T-helper 2 cell treated with Interferon-gamma antibody and Interleukin-4, amounts not matched to agents 5 μg/mL and 100 μg/mL, for 36 hours (primary cell): ENCODE data around the gene NUDT12.

ENCODE experiments used
- DNase-seq: peaks from one replicate; pipeline ENCODE4 v3.0.0; 2021; ENCODE audit warnings: low spot score
- H3K27ac Mint-ChIP-seq: one replicate; pipeline ENCODE4 v1.8.0; 2021; ENCODE audit warnings: mild to moderate bottlenecking, mixed read lengths
- H3K27me3 Mint-ChIP-seq: one replicate; pipeline ENCODE4 v1.8.0; 2021; ENCODE audit warnings: low read depth, mixed read lengths
- H3K36me3 Mint-ChIP-seq: one replicate; pipeline ENCODE4 v1.8.0; 2021; ENCODE audit warnings: low read depth, mixed read lengths
- H3K4me1 Mint-ChIP-seq: one replicate; pipeline ENCODE4 v1.8.0; 2021; ENCODE audit warnings: low read depth, mixed read lengths
- H3K4me3 Mint-ChIP-seq: one replicate; pipeline ENCODE4 v1.8.0; 2022; ENCODE audit warnings: mild to moderate bottlenecking, moderate library complexity, mixed read lengths
- H3K9me3 Mint-ChIP-seq: one replicate; pipeline ENCODE4 v1.8.0; 2021; ENCODE audit warnings: mixed read lengths

The NUDT12 gene

DNA sequence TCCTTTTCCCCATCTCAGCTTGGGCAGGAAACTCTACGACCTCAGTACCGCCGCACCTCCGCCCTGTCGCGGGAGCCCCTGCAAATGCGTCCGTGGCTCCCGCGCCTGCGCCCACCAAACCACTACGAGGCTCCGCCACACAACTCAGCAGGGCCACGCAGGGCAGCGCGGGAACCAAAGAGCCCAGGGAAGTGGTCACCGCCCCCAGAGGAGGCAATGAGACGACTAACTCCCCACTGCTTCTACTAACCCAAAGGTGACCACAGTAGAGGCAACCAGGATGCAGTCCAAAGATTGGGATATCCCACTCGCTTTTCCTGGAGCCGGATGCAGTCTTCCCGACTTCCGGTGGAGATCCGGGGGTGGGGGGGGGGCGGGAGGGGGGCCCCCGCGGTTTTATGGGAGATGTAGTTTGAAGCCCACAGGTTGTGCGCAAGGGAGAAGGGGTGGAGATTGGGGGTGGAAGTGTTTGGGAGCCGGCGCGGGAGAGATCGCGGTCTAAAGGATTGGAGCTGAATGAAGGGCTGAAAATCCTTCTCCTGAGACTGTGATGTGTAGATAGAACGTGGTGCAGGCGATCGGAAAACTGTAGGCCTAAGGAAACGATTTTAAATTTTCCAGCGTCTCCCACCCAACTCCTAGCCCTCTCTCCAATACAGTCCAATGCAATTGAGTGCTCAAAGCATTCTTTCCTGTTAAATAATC is at the start of gene NUDT12:
TSS of gene NUDT12 (minus strand) at position 337 of the 705 bp plus-strand sequence. CDS start 2,541 bp downstream, outside the sequence.
- H3K27me3 Mint-ChIP-seq: no peaks in the 10 kb centered on the region
- no peaks in the 10 kb centered on the region for H3K36me3 Mint-ChIP-seq
- H3K4me1 Mint-ChIP-seq: peaks cover 14% of the 10 kb centered on the region
- H3K27ac Mint-ChIP-seq: peak within 1 kb of the TSS; percentile 55
- no peaks in the 10 kb centered on the region for H3K9me3 Mint-ChIP-seq
- peak; percentile 48 for DNase-seq
- peak within 1 kb of the TSS; percentile 89 for H3K4me3 Mint-ChIP-seq

GRCh38 chr5:103607346-103607745 is 44.8 kb upstream of the NUDT12 start:
- no peak overlapping the region for H3K27ac Mint-ChIP-seq
- no peaks in the 10 kb centered on the region for H3K9me3 Mint-ChIP-seq
- no peaks in the 10 kb centered on the region for H3K36me3 Mint-ChIP-seq
- DNase-seq: no peak
- H3K4me1 Mint-ChIP-seq: no peaks in the 10 kb centered on the region
- no peak overlapping the region for H3K4me3 Mint-ChIP-seq
- H3K27me3 Mint-ChIP-seq: no peaks in the 10 kb centered on the region

GRCh38 chr5:103605277-103605676 is 42.7 kb upstream of the NUDT12 start:
- no peak overlapping the region for H3K4me3 Mint-ChIP-seq
- no peak overlapping the region for H3K27ac Mint-ChIP-seq
- no peaks in the 10 kb centered on the region for H3K9me3 Mint-ChIP-seq

GRCh38 chr5:103602438-103602837 is 39.8 kb upstream of the NUDT12 start:
- Mint-ChIP-seq H3K4me1 (no peaks in the 10 kb centered on the region), H3K9me3 (no peaks in the 10 kb centered on the region), H3K27ac (no peak overlapping the region), H3K27me3 (no peaks in the 10 kb centered on the region), H3K36me3 (no peaks in the 10 kb centered on the region), H3K4me3 (no peak overlapping the region)
- DNase-seq: no peak

More at GRCh38 chr5:103605277-103605676, 42.7 kb upstream of the NUDT12 start:
- H3K27me3 Mint-ChIP-seq: no peaks in the 10 kb centered on the region
- H3K4me1 Mint-ChIP-seq: no peaks in the 10 kb centered on the region
- no peak for DNase-seq
- H3K36me3 Mint-ChIP-seq: no peaks in the 10 kb centered on the region

- H3K27me3 Mint-ChIP-seq: no peaks in the 10 kb centered on the region
- H3K27ac Mint-ChIP-seq: no peak overlapping the region
- no peak overlapping the region for H3K4me3 Mint-ChIP-seq
These were observed 38.7 kb upstream of the NUDT12 start for GRCh38 chr5:103601314-103601713.

DNA sequence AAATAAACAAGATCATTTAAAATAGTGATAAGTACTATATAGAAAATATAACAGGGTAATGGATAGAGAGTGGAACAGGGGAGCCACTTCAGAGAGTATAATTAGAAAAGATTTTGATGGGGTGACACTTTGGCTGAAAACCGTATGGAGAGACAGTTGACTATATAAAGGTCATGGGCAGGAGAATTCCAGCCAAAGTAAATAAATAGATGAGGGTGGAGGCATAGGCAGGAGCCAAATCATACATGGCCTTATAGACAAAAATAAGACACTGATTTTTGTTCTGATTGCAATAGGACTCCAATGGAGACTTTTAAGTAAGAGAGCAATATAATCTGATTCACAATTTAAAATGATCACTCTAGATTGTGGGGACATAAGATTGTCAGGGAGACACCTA is 37.5 kb upstream of the NUDT12 start:
- Mint-ChIP-seq H3K4me3 (no peak overlapping the region), H3K36me3 (no peaks in the 10 kb centered on the region), H3K27me3 (no peaks in the 10 kb centered on the region), H3K27ac (no peak overlapping the region), H3K4me1 (no peaks in the 10 kb centered on the region), H3K9me3 (no peaks in the 10 kb centered on the region)
- no peak for DNase-seq

More at GRCh38 chr5:103601314-103601713, 38.7 kb upstream of the NUDT12 start:
- Mint-ChIP-seq H3K9me3 (no peaks in the 10 kb centered on the region), H3K4me1 (no peaks in the 10 kb centered on the region), H3K36me3 (no peaks in the 10 kb centered on the region)
- no peak for DNase-seq

DNA sequence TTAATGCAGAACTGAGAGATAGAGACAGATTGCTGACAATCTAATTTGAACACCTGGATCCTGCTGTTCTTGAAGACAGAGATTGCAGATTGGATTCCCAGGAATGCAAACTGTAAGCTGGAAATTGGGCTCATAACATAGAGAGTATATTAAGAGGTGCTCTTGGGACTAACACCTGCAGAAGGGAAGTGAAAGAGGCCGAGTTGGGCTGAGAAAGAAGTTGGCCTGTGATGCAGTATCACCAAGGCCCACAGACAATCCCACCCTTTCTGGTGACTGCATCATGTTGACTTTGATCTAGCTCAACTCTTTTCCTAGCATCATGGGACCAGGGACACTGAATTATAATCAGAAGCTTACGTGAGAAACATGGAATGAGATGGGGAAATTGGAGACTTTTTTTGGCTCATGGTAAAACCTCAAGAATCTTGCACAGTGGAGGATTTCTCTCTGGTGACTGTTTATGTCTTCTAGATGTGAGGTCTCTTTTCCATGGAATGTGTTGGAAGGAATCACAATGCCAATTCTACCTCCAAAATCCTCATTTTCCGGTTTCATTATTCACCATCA is 36.5 kb upstream of the NUDT12 start:
- no peak for DNase-seq
- Mint-ChIP-seq H3K9me3 (no peaks in the 10 kb centered on the region), H3K4me1 (no peaks in the 10 kb centered on the region), H3K27me3 (no peaks in the 10 kb centered on the region), H3K36me3 (no peaks in the 10 kb centered on the region), H3K4me3 (no peak overlapping the region), H3K27ac (no peak overlapping the region)

GRCh38 chr5:103590221-103590620 is 27.6 kb upstream of the NUDT12 start:
- Mint-ChIP-seq H3K36me3 (no peaks in the 10 kb centered on the region), H3K27ac (no peak overlapping the region), H3K9me3 (no peaks in the 10 kb centered on the region), H3K27me3 (peaks cover 4% of the 10 kb centered on the region), H3K4me3 (no peak overlapping the region), H3K4me1 (no peaks in the 10 kb centered on the region)
- no peak for DNase-seq

GRCh38 chr5:103589776-103590175 is 27.2 kb upstream of the NUDT12 start:
- Mint-ChIP-seq H3K4me1 (no peaks in the 10 kb centered on the region), H3K27me3 (peaks cover 4% of the 10 kb centered on the region), H3K9me3 (no peaks in the 10 kb centered on the region), H3K36me3 (no peaks in the 10 kb centered on the region), H3K27ac (no peak overlapping the region), H3K4me3 (no peak overlapping the region)
- DNase-seq: no peak

DNA sequence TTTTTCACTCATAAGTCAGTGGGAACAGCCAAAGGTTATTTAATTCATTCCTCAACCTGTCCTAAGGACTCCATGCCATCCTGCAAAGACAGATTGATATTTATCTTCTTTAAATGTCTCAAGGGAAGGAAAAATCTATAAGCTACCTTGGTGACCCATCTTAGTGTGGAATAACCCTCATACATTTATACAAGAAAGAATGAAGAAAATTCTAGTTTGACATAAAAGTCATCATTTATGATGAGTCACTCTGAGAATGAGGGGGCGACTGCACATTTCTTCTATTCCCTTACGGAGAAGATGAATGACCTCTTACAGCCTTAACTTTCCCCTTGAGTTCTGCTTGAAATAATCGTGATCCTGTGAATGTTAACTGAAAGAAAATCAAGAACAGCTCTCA is 26.8 kb upstream of the NUDT12 start:
- peaks cover 4% of the 10 kb centered on the region for H3K27me3 Mint-ChIP-seq
- no peaks in the 10 kb centered on the region for H3K9me3 Mint-ChIP-seq
- no peak for DNase-seq
- no peaks in the 10 kb centered on the region for H3K36me3 Mint-ChIP-seq
- no peak overlapping the region for H3K27ac Mint-ChIP-seq
- H3K4me1 Mint-ChIP-seq: no peaks in the 10 kb centered on the region
- no peak overlapping the region for H3K4me3 Mint-ChIP-seq

DNA sequence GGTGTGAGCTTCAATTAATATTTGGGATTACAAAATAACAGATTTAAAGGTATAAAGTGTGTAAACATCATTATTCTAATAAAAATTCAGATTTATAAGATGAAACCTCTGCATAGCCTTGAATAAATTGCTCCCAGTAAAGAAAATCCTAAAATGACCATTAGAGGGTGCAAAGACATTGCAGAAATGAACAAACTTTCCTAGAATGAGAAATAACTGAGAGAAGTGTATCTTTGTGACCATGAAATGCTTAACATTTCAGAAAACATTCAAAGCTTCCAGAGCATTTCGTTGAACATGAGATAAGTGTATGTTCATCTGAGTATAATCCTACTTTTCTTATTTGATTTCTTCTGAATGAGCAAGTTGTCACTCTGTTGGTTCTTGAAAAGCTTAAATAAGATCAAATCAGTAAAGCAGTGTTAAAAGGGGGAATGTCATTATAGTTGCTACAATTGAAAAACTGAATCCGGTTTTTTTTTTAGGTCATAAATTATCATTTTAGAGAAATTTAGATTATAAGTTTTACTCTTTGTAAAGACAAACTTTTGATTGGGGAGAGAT is 24.7 kb upstream of the NUDT12 start:
- no peaks in the 10 kb centered on the region for H3K36me3 Mint-ChIP-seq
- peaks cover 4% of the 10 kb centered on the region for H3K27me3 Mint-ChIP-seq
- H3K27ac Mint-ChIP-seq: no peak overlapping the region
- no peaks in the 10 kb centered on the region for H3K4me1 Mint-ChIP-seq
- H3K4me3 Mint-ChIP-seq: no peak overlapping the region
- DNase-seq: no peak
- H3K9me3 Mint-ChIP-seq: no peaks in the 10 kb centered on the region

GRCh38 chr5:103582364-103582763 is 19.8 kb upstream of the NUDT12 start:
- H3K27me3 Mint-ChIP-seq: no peaks in the 10 kb centered on the region
- DNase-seq: no peak
- H3K4me3 Mint-ChIP-seq: no peak overlapping the region

GRCh38 chr5:103573411-103573810 is 10.8 kb upstream of the NUDT12 start:
- no peak overlapping the region for H3K27ac Mint-ChIP-seq
- H3K4me3 Mint-ChIP-seq: no peak overlapping the region
- no peaks in the 10 kb centered on the region for H3K27me3 Mint-ChIP-seq
- no peaks in the 10 kb centered on the region for H3K36me3 Mint-ChIP-seq
- no peak for DNase-seq
- no peaks in the 10 kb centered on the region for H3K9me3 Mint-ChIP-seq
- no peaks in the 10 kb centered on the region for H3K4me1 Mint-ChIP-seq

More at GRCh38 chr5:103582364-103582763, 19.8 kb upstream of the NUDT12 start:
- no peak overlapping the region for H3K27ac Mint-ChIP-seq
- no peaks in the 10 kb centered on the region for H3K4me1 Mint-ChIP-seq
- no peaks in the 10 kb centered on the region for H3K9me3 Mint-ChIP-seq
- no peaks in the 10 kb centered on the region for H3K36me3 Mint-ChIP-seq

DNA sequence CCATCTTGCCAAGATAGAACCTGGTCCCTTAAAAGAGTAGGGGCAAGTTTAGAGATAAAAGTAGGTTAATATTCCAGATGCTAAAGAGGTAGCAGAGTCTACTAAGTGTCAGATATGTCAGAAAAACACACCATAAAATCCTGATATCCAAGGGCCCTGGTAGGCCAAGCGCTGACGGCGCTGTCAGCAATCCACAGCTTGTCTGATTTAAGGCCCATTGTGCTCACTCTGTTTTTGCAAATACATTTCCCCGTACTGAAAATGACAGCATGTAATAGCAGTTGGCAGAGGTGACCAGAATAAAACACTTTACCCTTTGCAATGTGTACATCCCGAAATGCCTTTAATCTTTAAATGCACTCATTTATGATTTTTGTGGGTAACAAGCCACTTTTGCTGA is 9.9 kb upstream of the NUDT12 start:
- Mint-ChIP-seq H3K27me3 (no peaks in the 10 kb centered on the region), H3K4me3 (no peak overlapping the region), H3K27ac (no peak overlapping the region), H3K36me3 (no peaks in the 10 kb centered on the region), H3K4me1 (no peaks in the 10 kb centered on the region), H3K9me3 (no peaks in the 10 kb centered on the region)
- no peak for DNase-seq
